Ishikawa (cell line): ENCODE results near the gene B4GALNT3.

ENCODE experiments used
- CEBPB ChIP-seq: IDR thresholded peaks from 2 replicates; pipeline ENCODE4 v1.6.1; 2012
- CREB1 ChIP-seq: IDR thresholded peaks from 2 replicates; pipeline ENCODE4 v1.6.1; 2012; ENCODE audit warnings: low read depth
- EGR1 ChIP-seq: IDR thresholded peaks from 2 replicates; pipeline ENCODE4 v1.6.1; 2012
- EP300 ChIP-seq: IDR thresholded peaks from 2 replicates; pipeline ENCODE4 v1.6.1; 2012; ENCODE audit warnings: borderline replicate concordance
- FOXM1 ChIP-seq: IDR thresholded peaks from 2 replicates; pipeline ENCODE4 v1.6.1; 2012; ENCODE audit warnings: low read depth, borderline replicate concordance
- NFIC ChIP-seq: IDR thresholded peaks from 2 replicates; pipeline ENCODE4 v1.6.1; 2012
- RAD21 ChIP-seq: IDR thresholded peaks from 2 replicates; pipeline ENCODE4 v1.6.1; 2012; ENCODE audit warnings: low read depth
- TAF1 ChIP-seq: IDR thresholded peaks from 2 replicates; pipeline ENCODE4 v1.6.1; 2012; ENCODE audit warnings: low read depth, mild to moderate bottlenecking
- TCF12 ChIP-seq: IDR thresholded peaks from 2 replicates; pipeline ENCODE4 v1.6.1; 2012; ENCODE audit warnings: low read depth
- TEAD4 ChIP-seq: IDR thresholded peaks from 2 replicates; pipeline ENCODE4 v1.6.1; 2012
- YY1 ChIP-seq: IDR thresholded peaks from 2 replicates; pipeline ENCODE4 v1.6.1; 2012; ENCODE audit warnings: low read depth
- ZBTB7A ChIP-seq: IDR thresholded peaks from 2 replicates; pipeline ENCODE4 v1.6.1; 2012; ENCODE audit warnings: low read depth
- TF ChIP-seq, protein P1 (sequence below): IDR thresholded peaks from 2 replicates; pipeline ENCODE4 v1.6.1; 2012
- TF ChIP-seq, protein P2 (sequence below): IDR thresholded peaks from 2 replicates; pipeline ENCODE4 v1.6.1; 2012; ENCODE audit warnings: low read depth, mild to moderate bottlenecking
- TF ChIP-seq, protein P3 (sequence below): IDR thresholded peaks from 2 replicates; pipeline ENCODE4 v1.6.1; 2012

Gene B4GALNT3

DNA sequence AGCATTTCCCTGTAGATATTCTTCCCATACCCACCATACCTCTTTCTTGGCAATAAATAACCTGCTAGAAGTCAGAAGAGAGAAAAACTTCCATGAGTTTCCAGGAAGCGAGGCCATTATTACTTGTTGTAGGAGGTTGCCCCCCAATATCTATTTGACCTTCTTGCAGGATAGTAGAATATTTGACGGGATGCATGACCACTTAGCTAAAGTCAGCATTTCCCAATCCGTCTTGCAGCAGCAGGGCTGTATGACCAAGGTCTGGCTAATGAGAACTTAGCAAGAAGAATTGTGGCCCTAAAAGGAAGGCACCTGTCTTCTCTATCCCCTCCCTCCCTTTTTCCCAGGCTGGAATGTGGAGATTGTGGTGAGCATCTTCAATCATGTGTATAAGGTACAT lies 152.0 kb downstream of the B4GALNT3 start:
- TF ChIP-seq TEAD4 = no peak
- TF ChIP-seq, protein P1, sequence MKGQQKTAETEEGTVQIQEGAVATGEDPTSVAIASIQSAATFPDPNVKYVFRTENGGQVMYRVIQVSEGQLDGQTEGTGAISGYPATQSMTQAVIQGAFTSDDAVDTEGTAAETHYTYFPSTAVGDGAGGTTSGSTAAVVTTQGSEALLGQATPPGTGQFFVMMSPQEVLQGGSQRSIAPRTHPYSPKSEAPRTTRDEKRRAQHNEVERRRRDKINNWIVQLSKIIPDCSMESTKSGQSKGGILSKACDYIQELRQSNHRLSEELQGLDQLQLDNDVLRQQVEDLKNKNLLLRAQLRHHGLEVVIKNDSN = no peak
- no peak for TF ChIP-seq CEBPB
- no peak for TF ChIP-seq EGR1
- no peak for TF ChIP-seq ZBTB7A
- no peak for TF ChIP-seq EP300
- no peak for TF ChIP-seq YY1
- no peak for TF ChIP-seq TCF12
- TF ChIP-seq RAD21 = no peak

DNA sequence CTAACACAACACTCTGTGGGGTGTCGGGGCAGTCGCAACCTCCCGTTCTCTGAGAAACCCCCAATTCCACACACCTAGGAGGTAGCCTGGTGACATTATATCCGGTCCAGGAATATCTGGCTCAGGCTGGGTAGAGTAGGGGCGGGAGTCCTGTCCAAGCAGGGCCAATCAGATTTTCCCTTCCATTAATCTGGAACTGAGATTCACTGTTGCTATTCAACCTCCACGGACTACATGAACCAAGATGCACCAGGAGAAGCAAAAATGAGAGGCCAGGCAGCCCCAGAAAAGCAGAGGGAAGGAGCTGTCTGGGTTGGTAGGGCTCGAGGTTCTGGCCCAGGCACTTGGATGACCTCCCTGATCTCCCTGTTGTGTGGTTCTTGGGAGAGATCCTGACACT lies 152.6 kb downstream of the B4GALNT3 start:
- TF ChIP-seq NFIC (no peak), FOXM1 (no peak), YY1 (no peak), TAF1 (no peak), RAD21 (no peak), CREB1 (no peak), TEAD4 (no peak), CEBPB (no peak), TCF12 (no peak), EP300 (no peak), ZBTB7A (no peak)
- TF ChIP-seq, protein P1 = no peak
- TF ChIP-seq, protein P2, sequence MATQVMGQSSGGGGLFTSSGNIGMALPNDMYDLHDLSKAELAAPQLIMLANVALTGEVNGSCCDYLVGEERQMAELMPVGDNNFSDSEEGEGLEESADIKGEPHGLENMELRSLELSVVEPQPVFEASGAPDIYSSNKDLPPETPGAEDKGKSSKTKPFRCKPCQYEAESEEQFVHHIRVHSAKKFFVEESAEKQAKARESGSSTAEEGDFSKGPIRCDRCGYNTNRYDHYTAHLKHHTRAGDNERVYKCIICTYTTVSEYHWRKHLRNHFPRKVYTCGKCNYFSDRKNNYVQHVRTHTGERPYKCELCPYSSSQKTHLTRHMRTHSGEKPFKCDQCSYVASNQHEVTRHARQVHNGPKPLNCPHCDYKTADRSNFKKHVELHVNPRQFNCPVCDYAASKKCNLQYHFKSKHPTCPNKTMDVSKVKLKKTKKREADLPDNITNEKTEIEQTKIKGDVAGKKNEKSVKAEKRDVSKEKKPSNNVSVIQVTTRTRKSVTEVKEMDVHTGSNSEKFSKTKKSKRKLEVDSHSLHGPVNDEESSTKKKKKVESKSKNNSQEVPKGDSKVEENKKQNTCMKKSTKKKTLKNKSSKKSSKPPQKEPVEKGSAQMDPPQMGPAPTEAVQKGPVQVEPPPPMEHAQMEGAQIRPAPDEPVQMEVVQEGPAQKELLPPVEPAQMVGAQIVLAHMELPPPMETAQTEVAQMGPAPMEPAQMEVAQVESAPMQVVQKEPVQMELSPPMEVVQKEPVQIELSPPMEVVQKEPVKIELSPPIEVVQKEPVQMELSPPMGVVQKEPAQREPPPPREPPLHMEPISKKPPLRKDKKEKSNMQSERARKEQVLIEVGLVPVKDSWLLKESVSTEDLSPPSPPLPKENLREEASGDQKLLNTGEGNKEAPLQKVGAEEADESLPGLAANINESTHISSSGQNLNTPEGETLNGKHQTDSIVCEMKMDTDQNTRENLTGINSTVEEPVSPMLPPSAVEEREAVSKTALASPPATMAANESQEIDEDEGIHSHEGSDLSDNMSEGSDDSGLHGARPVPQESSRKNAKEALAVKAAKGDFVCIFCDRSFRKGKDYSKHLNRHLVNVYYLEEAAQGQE = no peak
- TF ChIP-seq, protein P3, sequence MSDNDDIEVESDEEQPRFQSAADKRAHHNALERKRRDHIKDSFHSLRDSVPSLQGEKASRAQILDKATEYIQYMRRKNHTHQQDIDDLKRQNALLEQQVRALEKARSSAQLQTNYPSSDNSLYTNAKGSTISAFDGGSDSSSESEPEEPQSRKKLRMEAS = no peak

DNA sequence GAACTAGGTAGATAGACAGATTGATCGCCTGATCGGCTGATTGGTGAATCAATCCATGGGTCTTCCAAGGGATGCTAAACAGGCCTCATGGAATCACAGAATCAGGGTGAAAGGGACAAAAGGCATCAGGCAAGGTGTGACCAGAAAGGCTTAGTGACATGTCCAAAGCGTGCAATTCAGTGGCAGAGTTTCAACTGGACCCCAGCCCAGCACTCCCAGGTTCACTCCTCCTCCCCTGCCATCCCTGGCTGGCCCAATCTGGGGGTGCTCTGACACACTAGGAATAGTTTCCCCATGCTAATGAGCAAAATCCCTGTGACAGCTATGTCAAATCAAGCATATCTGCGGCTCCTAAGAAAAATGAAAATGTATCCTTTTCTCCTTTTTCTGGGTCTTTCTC lies 153.1 kb downstream of the B4GALNT3 start:
- no peak for TF ChIP-seq NFIC
- TF ChIP-seq FOXM1 = no peak
- no peak for TF ChIP-seq YY1
- no peak for TF ChIP-seq EGR1
